ENCODE results near the gene RAB5IF. TPM values are rescaled to one million over a fixed set of nuclear protein-coding genes. Genes with fewer than 3 reads are reported as not detected.

The RAB5IF gene
- total and polyA plus RNA-seq, 2 of the 13 experiments (the other 11 are each of a cell fraction or from before 2014, with no cell fraction given) = 261 to 305 TPM

DNA sequence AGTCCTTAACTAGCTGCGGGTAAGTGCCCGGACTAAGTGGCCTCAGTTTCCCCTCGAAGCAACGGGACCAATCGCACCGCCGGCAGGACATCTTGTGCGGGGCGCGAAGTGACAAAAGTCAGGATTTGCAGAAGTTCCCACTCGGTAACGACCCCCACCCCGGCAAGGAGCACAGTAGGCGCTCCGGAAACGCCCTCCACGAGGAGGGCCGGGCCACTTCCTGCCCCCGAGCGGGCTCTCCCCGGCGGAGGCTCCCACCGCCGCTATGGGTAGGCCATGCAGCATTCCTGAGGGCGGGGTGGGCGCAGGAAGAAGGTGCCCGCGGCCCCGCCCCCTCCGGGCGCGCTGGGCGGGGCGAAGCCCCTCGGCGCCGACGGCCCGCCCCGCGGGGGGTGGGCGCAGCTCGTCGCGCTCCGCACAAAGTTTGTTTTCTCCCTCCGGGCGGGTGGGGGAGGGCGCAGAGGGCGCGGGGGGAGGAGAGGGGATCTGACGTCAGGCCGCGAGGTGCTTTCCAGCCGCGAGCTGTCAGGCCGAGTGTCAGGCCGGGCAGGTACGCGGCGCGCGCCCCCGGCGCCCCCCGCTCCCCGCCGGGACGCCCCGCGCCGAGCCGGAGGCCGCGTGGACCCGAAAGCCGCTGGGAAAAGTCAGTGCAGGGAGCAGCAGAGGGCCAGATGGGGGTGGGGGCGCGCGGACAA lies 32.3 kb upstream of the RAB5IF start, which contains the start of gene TGIF2 (continued):
- TF ChIP-seq PCBP1 (IDR thresholded peaks at IDR 0.05; ENCODE audit: borderline replicate concordance, low read depth, low read length) (peak; percentile 82; the same call in 1 of the 2 replicates), ZNF543 (CRISPR knock-in tag; IDR thresholded peaks at IDR 0.05) (peak; percentile 82; the same call in 1 of the 2 replicates), SRSF9 (IDR thresholded peaks at IDR 0.05; ENCODE audit: borderline replicate concordance, insufficient read depth, low read depth, low read length, poor library complexity, severe bottlenecking) (no peak), RFX5 (IDR thresholded peaks at IDR 0.05; ENCODE audit: low read depth, low read length) (no peak), ZNF441 (CRISPR knock-in tag; IDR thresholded peaks at IDR 0.05; ENCODE audit: borderline replicate concordance) (peak; percentile 80; the same call in 1 of the 2 replicates), ZNF552 (CRISPR knock-in tag; IDR thresholded peaks at IDR 0.05; ENCODE audit: borderline replicate concordance) (peak; percentile 90; the same call in 1 of the 2 replicates), ZNF646 (CRISPR knock-in tag; IDR thresholded peaks at IDR 0.05) (no peak), TCF7L2 (IDR thresholded peaks at IDR 0.05; ENCODE audit: low read depth, low read length) (no peak), ZSCAN22 (CRISPR knock-in tag; IDR thresholded peaks at IDR 0.05) (0 out of 2 replicates have a peak, but pooled peaks have one; percentile 47), ZNF644 (CRISPR knock-in tag; IDR thresholded peaks at IDR 0.05; ENCODE audit: low read depth) (no peak), ZNF839 (CRISPR knock-in tag; IDR thresholded peaks at IDR 0.05; ENCODE audit: borderline replicate concordance) (peak; percentile 59; the same call in 1 of the 2 replicates), HBP1 (CRISPR knock-in tag; IDR thresholded peaks at IDR 0.05; ENCODE audit: low read depth) (peak; percentile 62), ZNF703 (CRISPR knock-in tag; IDR thresholded peaks at IDR 0.05; ENCODE audit: borderline replicate concordance) (no peak), PHF21A (CRISPR knock-in tag; IDR thresholded peaks at IDR 0.05) (peak; percentile 89), NONO (IDR thresholded peaks at IDR 0.05) (no peak), NONO (CRISPR knock-in tag; conservative IDR thresholded peaks at IDR 0.05) (peak; percentile 60; the same call in 1 of the 2 replicates), ZNF678 (CRISPR knock-in tag; IDR thresholded peaks at IDR 0.05) (no peak), U2AF2 (IDR thresholded peaks at IDR 0.05; ENCODE audit: low read depth, low read length) (peak; percentile 52; the same call in 1 of the 2 replicates)
- TF ChIP-seq, protein P1, sequence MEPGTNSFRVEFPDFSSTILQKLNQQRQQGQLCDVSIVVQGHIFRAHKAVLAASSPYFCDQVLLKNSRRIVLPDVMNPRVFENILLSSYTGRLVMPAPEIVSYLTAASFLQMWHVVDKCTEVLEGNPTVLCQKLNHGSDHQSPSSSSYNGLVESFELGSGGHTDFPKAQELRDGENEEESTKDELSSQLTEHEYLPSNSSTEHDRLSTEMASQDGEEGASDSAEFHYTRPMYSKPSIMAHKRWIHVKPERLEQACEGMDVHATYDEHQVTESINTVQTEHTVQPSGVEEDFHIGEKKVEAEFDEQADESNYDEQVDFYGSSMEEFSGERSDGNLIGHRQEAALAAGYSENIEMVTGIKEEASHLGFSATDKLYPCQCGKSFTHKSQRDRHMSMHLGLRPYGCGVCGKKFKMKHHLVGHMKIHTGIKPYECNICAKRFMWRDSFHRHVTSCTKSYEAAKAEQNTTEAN (CRISPR knock-in tag; conservative IDR thresholded peaks at IDR 0.05) = peak; percentile 75; the same call in 1 of the 2 replicates
- TF ChIP-seq, protein P2, sequence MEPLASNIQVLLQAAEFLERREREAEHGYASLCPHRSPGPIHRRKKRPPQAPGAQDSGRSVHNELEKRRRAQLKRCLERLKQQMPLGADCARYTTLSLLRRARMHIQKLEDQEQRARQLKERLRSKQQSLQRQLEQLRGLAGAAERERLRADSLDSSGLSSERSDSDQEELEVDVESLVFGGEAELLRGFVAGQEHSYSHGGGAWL (CRISPR knock-in tag; IDR thresholded peaks at IDR 0.05) = peak; percentile 76

Data from HepG2 (cell line).